Hematopoietic multipotent progenitor cell treated with erythropoietin and hydrocortisone succinate and interleukin-3 and kit ligand, for 15 days (in vitro differentiated cells): ENCODE measurements around the gene LNP1.

Source experiments
- DNase-seq: peaks from one replicate; pipeline ENCODE4 v3.0.0-alpha.2; 2015; ENCODE audit warnings: low spot score

Gene LNP1

DNA sequence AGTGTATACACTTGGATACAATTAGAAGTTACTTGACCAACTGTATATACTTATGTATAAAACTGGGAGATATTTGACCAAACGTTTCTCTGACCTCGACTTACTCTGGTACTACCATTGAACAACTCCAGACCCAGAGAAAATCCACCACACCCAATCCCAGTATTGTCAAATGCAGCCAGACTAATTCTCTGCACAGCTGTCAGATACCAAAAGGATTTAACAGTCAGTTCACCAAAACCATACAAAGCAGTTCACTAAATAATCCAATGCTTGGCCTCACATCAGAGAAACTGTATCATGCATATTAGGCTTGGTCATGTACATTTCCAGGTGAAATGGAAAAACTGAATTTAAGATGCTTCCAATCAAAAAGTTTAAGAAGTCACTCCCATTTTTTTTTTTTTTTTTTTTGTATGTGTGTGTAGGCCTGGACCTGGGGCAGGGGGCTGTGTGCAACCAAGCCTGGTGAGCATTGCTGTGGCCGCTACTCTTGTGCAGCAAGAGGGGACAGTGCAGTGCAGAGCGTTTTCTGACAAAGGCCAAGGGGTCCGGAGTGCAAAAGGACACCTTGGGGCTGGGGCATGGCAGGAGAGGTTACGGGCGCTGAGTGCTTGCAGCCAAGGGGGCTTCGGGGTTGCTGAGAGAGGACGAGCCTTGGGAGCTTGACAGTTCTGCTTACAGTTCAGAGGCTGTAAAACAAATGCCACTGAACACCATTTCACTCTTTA, 1.8 kb upstream of the LNP1 start:
- DNase-seq, result no peak

DNA sequence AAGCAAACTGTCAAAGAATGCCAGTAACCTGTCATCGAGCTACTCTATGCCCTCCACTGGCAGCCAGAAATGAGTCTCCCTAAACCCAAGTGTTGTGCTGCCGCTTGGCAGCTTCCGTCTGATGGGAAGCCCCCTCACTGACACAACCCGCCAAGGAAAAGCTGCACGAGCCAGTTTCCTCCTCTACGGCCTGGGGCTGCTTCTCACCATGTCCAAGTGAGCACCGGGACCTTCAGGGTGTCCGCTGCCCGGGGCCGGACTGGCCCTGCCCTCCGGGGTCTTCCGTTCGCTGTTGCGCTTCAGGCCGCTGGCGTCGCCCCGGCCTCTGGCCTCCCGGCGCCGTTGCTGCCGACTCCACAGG, 940 bp upstream of the LNP1 start:
- peak; percentile 30 for DNase-seq

DNA sequence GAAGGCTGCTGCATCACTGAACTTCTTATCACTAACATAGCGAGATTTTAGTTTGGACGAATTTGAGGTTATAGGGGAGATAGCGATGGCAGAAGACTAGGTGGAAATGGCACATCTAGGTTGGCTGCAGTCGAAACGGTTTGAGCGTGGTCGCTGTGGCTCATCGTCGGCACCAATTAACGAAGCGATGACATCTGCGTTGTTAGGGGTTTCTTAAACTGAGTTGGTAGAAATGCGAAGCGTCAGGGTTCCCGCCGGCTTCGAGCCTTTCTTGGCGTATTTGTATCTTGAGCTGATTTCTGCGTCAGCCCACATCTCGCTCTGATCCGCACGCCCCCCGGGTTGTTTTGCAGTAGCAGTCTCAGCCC, 319 bp downstream of the LNP1 start:
- DNase-seq, result no peak

DNA sequence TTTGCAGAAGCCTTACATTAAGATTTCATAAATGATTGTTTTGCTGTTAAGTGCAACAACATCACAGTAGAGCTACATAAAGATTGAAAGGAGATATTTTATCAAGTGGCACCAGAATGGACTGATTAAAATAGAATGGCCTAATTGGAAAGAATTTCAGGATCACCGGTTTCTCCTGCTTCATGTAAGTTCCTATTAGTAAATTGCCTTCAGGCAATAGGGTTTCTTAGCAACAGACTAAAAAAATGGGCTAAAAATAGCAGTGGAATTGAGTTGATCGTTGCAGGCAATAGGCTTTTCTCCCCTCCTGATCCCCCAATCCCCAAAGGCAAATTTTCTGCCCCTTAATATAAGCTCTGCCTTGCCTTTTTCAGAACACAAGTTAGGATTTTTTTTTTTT, 917 bp downstream of the LNP1 start:
- no peak for DNase-seq

DNA sequence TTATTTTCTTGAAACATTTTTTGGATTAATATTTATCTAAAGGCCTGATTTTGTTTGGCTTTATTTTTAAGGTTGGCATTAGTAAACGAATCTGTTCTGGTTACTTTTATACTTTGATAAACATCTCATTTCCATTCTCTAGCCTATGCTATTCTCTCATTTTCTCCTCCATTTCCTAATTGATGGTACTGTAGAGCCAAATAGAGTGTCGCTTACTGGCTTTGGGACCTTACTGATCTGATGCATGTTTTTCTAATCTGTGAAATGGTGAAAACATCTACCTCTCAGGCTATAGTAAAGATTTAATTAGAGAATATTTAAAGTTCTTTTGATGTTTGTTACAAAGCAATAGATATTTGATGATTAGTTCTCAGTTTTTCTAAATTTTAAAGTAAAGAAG, 1.6 kb downstream of the LNP1 start:
- no peak for DNase-seq

DNA sequence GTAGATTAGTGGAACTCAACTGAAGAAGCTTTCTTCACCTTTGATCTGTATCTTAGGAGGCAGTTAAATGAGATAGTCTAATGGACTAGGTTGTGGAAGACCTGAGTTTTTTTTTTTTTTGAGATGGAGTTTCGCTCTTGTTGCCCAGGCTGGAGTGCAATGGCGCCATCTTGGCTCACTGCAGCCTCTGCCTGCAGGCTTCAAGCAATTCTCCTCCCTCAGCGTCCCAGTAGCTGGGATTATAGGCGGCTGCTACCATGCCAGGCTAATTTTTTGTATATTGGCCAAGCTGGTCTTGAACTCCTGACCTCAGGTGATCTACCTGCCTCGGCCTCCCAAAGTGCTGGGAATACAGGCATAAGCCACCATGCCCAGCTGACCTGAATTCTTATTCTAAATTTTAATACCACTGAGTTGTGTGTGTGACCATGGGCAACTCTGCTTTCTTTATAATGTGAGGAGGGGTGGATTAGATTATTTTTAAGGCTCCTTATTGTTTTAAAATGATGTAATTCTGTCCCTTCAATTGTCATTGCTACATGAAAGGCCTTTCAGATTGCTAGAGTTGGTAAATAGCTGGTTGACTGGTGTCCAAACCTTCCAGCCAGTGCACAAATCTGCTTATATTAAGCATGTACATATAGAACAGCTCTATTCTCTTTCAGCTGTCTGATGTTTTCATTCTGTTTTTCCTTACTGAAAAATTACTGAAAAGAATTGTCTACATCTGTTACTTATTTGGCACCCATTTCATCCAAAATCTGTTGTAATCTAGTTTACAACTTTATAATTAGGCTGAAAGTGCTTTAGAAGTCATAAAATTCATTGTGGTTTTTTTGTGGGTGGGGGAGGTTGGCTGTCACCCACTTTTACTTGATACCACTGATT, 2.3 kb downstream of the LNP1 start:
- DNase-seq, result no peak

DNA sequence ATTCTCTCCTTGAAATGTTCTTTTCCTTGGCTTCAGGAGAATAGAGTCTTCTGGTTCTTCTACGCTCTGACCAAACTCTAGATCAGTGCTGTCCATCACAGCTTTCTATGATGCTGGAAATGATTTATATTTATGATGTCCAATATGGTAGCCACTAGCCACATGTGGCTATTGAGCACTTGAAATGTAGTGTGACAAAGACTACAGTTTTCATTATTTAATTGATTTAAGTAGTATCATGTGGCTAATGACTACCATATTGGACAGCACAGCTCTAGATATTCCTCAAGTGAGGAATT, 2.9 kb downstream of the LNP1 start:
- no peak for DNase-seq

DNA sequence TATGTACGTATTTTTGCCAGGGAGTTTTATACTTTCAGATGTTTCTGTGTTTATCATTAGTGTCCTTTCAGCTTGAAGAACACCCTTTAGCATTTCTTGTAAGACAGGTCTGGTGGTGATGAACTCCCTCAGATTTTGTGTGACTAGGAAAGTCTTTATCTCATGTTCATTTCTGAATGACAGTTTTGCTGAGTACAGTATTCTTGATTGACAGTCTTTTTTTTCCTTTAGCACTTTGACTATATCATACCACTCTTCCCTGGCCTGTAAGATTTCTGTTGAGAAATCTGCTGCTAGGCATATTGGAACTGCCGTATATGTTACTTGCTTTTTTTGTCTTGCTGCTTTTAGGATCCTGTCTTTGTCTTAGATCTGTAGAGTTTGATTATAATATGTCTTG, 5.8 kb downstream of the LNP1 start:
- no peak for DNase-seq

DNA sequence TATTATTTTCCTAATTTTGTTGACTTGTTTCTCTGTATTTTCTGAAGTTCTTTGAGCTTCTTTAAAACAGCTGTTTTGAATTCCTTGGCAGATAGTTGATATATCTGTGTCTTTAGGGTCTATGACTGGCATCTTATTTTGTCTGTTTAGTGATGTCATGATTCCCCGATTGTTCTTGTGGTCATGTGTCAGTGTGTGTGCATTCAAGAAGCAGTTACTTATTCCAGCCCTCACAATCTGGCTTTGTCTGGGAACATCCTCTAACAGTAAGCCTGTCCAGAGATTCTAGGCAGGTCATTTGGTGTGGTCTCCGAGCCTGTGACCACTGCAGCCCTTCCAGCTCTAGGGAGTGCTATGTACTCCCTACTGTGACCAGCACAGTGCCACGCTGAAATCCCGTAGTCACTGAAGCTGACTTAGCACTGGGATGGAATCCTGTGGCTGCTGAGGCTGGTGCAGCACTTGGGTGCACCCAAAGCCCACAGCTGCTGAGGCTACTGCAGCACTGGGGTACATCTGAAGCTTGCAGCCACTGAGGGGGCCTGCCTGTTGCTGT, 6.7 kb downstream of the LNP1 start:
- DNase-seq, result no peak

DNA sequence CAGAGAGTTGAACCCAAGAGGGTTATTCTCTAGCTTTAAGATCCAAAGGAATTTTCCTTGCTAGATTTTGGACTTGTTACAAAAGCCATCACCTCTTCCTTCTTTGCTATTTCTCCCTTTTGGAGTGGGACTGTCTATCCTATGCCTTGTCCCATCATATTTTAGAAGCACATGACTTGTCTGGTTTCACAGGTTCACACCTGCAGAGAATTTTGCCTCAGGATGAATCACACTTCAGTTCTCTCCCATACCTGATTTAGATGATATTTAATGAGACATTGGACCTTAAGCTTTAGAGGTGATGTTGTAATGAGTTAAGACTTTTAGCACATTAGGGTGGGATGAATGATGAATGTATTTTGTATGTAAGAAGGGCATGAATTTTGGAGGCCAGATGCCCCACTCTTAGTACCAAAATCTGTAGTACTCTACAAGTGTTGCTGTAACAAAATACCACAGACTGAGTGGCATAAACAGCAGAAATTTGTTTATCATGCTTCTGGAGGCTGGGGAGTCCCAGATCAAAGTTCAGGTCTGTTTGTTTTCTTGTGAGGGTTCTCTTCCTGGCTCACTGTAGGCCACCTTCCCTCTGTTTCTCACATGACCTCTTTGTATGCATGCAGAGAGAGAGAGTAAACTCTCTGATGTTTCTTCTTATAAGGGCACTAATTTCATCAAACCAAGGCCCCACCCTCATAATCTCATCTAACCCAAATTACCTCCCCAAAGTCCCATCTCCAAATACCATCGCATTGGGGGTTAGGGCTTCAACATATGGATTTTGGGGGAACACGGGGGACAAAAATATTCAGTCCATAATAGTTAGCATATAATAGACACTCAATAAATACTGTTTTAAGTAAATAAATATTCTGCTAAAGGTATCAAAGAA, 10.0 kb downstream of the LNP1 start:
- no peak for DNase-seq

DNA sequence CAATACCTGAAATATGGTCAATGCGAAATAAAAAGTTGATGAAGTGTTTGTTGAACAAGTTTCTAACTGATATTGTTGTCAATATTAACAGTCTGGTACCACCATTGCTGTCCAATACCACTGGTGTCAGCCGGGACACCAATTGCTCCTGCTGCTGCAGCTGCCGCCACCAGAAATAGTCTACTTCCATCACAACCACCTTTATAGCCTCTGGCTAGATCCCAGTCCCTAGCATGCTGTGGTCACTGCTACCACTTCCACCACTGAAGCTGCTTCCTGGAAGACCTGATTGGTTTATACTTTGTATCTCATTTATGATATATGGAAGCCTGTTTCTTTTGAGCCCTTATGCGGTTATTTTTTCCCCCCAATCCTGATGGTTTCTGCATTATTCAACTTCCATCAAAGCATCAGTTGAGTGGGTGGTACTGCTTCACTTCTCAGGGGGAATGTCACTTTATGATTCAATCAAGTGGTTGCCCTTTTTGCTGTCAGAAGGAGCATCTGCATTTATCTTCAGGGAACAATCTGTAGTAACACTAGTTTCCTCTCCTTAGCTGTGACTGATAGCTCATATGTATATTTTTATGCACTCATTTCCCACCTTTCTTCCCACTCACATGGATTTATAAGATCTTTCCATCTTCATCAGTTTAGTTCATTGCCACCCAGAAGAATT, 11.7 kb downstream of the LNP1 start:
- no peak for DNase-seq

DNA sequence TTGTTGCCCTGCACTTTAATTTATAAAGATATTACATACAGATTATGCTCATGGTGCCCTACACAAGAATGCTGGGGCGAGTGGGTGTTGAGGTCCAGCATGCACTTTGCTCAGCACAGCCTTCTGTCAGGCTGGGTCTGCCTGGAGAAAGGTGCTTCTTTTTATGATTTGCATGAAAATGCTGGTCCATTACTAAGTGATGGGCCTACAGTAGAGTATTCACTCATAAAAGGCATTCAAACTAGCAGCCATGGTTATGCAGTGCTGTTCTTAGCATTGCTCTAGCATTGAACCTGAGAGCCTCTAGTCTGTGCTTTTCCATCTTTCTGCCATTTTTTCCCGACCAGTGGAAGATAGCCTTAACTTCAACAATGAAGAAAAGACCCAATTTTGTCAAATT, 12.3 kb downstream of the LNP1 start:
- DNase-seq, result no peak

DNA sequence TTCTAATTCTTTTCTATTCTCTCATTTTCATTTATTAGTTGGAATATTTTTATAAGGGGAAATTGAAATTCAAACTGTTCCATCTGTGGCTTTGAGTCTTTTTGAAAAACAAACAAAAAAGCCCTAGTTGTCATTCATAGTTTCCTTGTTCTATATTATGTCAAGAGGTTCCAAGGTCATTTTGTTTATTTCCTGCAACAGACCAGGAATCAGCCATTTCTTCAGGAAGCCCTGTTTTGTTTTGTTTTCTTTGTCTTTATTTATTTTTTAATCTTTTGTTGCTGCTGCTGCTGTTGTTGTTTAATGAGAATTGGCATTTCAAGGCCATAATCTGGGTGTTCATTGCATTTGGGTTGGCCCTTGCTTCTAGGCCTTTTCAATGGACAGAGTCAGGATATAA, 14.8 kb downstream of the LNP1 start:
- DNase-seq, result no peak

DNA sequence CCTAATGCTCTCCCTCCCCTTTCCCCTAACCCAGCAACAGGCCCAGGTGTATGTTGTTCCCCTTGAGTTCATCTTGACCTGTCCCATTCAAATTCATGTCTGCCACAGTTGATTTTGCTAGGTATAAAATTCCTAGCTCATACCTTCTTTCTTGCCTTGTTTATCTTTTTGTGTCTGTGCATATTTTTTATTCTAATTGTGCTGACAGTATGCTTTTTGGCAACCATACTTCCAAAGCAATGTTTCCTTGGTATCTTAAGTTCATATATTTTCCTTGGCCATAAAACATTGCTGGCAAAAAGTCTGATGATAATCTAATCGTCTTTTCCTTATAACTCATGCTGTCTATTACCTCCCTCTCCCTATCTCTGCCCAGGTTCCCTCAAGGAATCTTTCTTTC, 15.5 kb downstream of the LNP1 start:
- DNase-seq, result no peak

DNA sequence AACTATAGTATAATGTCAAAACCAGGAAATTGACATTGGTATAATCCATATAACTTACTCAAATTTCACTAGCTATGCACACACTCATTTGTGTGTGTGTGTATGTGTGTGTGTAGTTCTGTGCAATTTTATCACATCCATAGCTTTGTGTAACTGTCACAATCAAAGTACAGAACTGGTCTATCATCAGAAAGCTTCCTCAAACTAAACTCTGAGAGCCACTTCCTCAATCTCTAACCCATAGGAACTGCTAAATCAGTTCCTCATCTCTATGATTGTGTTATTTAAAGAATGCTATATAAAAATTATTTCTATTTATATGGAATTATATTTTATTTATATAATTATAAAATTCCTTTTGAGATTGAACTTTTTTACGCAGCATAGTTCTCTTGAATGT, 18.1 kb downstream of the LNP1 start:
- DNase-seq, result no peak

DNA sequence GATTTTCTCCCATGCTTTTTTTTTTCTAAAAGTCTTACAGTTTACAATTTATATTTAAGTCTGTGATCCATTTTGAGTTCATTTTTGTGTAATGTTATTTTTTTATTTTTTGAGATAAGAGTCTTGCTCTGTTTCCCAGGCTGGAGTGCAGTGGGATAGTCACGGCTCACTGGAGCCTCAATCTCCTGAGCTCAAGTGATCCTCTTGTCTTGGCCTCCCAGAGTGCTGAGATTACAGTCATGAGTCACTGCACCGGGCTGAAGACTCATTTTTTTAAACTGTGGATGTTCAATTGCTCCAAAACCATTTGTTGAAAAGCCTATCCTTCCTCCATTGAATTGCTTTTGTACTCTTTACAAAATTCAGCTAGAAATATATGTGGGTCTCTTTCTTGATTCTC, 19.5 kb downstream of the LNP1 start:
- DNase-seq, result no peak

DNA sequence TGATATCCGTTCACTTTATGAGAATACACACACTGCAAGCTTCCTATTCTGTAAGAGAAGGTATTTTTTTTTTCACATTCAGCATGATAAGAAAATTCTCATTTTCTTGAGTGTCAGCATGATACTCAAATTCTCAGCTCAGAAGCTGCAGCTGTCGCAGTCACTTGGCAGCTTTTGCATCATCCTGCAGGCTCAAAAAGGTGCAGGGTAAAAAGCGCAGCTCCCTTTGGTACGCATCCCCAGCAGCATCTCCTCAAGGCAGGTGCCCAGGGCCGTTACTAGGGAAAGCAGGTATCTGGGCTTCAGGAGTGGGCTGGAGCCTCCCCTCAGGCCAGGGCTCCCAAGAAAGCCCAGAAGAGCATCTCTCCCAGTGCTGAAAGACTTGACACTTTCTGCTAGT, 22.3 kb downstream of the LNP1 start:
- DNase-seq, result no peak

DNA sequence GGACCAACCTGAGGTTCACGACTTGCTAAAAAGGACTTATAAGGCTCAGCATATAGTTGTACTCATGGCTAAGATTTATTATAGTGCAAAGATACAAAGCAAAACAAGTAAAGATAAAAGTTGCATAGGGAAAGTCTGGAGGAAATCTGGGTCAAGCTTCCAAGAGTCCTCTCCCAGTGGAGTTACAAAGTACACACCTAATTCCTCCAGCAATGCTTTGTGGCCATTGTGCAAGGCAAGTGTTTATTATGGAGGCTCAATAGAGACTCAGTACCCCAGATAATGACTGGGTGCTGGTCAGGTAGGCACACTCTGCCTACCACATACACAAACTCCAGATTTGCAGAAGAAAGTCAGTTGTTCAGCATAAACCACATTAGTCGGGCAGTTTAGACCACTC, 22.9 kb downstream of the LNP1 start:
- DNase-seq, result no peak

DNA sequence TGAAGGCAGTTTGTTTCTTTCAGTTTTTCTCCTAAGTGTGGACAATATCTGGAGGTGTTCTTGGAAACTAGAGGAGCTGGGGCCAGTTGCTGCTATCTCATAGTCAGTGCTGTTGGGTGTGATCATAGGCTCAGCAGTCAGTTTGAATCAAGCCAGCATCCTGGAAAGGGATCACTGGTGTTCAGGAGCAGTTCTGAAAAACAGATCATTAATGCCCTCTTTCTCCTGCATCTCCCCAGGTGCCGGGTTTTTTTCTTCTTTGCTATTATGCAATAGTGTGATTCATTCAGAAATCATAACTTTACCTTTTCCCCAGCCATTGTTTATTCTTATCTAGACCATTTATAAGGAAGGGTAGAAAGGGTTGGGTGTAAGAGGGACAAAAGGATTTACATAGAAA, 24.0 kb downstream of the LNP1 start:
- DNase-seq, result peak; percentile 35

DNA sequence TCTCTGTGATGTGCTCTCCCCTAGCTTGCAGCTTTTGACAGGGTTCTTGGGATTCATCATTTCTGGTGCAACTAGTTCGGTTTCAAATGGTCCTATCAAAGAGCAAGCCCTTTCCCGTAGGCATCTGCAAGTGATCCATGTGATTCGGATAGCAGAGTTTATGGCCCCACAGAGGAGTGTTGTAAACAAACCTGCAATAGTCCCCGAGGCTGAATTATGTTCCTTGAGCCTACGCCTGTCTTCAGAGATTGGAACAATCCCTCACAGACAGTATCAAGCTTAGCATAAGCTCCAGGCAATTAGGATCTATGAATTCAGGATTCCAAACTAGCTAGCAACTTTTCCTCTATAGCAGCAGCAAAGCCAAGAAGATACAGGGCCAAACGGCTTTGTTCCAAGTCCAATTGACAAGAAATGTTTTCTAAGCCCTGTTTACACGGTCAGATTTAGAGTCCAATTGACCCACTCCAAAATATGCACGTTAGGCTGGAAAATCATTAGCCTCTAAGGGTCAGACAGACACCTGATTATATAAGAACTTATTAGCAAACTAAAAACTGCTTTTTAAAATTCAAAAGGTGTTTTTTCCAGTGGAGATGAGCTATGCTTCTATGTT, 24.8 kb downstream of the LNP1 start:
- DNase-seq, result no peak

DNA sequence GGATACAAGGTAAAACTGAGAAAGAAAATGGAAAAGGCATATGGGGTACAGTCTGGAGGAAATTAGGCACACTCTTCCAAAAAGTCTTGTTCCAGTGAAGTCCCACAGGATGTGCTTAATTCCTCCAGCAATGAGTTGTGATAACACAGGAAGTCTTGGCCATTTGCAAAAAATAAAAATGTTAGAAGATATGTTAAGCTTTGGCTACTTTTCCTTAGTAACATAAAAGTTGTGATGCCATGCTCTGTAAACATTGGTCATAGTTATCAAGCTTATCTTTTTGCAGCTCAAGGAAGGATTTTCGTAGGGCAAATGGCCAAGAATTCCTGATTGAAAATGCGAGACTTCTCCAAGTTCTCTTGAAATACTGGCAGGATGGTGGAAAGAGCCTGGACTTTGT, 26.4 kb downstream of the LNP1 start:
- DNase-seq, result no peak
